GM21515 (cell line): ENCODE data around the gene SPSB2.
"Not testable (repeated sequence)": the region's sequence is repeated elsewhere in the genome, so short reads cannot be mapped to it uniquely, and the experiment has no call there.

Source experiments
- ATAC-seq: cut with Tn5 transposase; IDR thresholded peaks from one replicate; pipeline ENCODE4 v1.9.1; 2021; ENCODE audit not compliant: unreplicated experiment

Gene SPSB2, protein sequence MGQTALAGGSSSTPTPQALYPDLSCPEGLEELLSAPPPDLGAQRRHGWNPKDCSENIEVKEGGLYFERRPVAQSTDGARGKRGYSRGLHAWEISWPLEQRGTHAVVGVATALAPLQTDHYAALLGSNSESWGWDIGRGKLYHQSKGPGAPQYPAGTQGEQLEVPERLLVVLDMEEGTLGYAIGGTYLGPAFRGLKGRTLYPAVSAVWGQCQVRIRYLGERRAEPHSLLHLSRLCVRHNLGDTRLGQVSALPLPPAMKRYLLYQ

DNA sequence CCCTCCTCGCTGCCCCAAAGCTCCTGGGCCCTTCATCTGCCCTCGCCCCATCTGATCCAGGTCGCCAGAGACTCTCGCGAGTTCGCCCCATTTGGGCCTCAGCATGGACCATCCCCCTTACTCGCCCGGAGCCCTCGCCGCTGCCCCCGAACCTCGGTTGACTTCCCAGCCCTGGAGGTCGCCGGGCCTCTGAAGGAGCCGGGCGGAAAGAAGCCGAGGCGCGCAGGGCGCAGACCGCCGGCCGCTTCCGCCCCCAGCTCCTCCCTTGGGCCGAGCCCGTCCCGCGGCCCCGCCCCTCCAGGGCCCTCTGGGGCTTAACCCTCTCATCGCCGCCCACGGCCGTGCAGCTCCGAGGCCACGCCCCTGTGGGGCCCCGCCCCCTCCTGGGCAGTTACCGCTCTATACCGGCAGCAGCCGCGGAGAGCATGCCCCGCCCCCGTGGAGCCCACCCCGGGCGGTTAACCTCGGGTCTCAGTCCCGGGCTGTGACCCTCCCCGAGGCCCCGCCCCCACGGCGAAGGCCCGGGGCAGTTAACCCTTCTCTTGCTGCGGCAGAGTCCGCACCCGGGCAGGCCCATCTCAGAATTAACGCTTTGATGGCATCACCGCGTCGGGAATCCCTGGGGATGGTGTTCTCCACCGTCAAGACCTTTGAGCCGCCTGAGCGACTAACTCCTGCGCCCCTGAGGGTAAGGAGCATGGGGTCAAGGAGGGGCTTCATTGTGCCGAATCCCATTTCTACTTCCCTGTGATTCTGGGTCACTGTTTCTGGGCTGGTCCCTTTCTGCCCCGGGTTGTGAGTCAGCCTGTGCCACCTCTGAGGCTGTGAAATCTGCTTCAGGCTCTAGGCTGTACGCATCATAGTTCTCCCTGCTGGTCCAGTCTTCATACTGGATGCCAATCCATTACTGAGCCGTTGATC is at the start of gene SPSB2:
TSS of gene SPSB2 (minus strand) at position 210 of the 921 bp plus-strand sequence. CDS start 402 bp downstream, outside the sequence.
- ATAC-seq: peak; percentile 55

DNA sequence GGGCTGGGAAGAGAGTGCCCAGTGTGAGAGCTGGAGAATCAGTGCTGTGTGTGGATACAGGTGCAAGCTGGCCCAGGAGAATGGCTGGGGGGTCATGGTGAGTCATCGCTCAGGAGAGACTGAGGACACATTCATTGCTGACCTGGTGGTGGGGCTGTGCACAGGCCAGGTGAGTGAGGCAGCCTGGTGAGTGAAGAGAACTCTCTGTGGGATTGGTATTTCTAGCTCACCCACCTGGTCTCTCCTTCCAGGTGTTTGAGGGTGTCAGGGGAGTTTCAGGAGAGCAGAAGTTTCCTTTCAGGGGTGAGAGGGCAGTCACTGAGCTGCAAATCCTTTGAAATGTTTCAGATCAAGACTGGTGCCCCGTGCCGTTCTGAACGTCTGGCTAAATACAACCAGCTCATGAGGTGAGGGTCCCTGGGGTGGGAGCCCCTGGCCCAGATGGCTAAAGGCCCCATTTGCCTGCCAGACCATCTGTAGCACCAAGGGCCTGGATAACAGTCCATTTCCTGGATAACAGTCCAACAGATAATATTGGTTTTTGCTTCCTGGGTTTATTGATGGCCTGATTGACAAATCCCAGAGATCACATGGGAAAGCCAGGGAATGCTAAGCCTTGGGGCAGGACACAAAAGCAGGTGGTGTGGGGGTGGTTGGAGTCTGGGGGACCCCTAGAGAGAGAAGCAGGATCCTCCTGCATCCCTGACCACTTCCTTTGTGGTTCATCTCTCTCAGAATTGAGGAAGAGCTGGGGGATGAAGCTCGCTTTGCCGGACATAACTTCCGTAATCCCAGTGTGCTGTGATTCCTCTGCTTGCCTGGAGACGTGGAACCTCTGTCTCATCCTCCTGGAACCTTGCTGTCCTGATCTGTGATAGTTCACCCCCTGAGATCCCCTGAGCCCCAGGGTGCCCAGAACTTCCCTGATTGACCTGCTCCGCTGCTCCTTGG is 49.2 kb upstream of the SPSB2 start:
- no peak for ATAC-seq

DNA sequence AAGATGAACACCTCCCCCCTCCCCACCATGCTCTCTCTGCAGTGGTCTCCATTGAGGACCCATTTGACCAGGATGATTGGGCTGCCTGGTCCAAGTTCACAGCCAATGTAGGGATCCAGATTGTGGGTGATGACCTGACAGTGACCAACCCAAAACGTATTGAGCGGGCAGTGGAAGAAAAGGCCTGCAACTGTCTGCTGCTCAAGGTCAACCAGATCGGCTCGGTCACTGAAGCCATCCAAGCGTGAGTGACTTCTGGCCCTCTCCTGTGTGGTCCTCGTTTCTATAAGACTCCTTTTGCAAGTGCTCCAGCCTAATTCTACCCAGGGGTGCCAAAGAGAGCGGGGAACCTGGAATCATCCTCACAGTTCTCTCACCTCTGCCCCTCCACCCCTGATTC is 48.4 kb upstream of the SPSB2 start:
- ATAC-seq: no peak

DNA sequence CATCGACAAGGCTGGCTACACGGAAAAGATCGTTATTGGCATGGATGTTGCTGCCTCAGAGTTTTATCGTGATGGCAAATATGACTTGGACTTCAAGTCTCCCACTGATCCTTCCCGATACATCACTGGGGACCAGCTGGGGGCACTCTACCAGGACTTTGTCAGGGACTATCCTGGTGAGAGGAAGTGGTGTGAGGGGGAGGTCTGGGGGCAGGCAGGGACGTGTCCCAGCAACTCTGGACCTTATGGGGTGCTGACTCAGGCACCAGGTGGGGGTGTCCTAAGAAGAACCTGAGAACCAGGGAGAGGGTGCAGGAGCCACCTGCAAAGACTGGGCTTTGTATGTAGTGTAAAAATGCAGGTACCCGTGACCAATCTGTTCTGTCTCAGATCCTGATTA is 46.5 kb upstream of the SPSB2 start:
- no peak for ATAC-seq

- ATAC-seq: no peak
These were observed 44.6 kb upstream of the SPSB2 start for GRCh38 chr12:6917491-6918231.

DNA sequence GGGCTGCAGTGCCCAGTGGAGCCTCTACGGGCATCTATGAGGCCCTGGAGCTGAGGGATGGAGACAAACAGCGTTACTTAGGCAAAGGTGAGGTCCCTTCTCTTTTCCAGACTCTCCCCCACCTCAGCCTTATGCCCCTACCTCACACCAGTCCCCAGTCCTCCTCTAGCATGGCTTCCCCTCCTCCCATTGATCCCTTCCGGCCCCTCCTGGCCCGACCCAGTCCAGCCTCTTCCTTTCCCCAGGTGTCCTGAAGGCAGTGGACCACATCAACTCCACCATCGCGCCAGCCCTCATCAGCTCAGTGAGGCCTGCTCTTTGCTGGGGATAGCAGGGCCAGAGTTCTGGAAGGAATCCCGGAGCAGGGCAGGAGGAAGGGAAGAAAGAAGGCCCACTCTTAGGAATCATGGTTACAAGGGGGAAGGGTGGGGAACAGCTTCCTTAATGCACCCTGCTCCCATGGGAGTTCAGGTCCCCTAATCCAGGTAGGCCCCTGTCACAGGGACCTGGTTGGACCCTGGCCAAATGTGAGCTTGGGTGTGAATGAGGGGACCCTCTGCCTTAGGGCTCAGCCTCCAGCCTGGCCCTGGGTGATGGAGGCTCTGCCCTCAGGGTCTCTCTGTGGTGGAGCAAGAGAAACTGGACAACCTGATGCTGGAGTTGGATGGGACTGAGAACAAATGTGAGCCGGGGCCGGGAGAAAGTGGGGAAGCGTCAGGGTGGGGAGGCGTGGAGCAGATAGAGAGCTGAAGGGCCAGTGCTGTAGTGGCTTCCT is 43.5 kb upstream of the SPSB2 start:
- no peak for ATAC-seq

DNA sequence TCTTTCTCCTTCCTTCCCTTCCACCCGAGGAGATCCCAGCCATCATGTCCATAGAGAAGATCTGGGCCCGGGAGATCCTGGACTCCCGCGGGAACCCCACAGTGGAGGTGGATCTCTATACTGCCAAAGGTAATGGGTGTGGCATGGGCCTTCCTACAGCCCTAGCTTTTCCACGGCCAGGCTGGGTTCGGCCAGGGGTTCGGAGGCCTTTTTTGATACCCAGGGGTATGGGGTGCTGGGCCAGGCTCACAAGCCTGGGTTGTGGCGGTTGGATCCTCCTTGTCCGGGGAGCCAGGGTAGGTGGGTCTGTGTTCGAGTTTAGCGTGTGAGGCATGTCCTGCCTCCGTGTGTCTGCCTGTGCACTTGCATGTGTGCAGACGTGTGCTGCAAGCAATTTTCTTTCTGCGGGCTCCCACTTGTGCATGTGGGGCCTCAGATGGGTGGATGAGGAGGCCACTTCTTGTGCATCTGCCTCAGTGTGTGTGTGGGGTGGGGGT is 42.7 kb upstream of the SPSB2 start:
- ATAC-seq: no peak

DNA sequence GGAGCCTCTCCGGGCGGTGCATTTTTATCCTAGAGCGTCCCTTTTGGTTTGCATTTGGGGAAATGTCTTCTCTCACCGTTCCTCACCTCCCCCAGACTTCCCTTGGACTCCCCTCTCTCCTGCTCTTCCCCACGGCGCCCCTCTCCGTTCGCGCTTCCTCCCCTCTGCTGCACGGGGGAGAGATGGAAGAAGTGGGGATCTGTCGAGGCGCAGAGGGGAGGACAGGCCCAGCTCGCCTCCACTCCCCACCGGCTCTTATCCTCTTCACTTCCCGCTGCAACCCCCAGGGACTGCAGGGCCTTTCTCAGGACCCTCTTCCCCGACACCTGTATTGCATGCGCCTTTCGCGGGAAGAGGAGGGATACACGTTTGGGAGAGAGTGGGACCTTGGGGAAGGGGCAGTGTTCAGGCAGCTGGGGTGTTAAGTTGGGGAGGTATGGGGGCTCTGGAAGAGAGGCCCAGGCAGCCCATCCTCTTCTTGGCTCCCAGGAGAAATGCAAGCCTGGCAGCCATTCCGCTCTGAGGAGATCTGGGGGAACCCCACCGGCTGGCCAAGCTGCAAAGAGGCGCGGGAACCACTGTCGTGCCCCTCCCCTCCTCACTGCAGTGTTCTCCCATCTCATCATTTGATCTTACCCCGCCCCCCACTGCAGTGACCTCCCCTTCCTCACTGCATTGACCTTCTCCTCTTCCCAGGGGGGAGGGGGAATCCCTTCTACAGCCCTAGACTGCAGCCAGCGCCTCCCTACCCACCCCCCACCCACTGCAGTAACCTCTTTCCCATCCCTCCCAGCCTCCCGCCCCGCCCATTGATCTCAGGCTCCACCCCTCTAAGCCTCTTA is 42.1 kb upstream of the SPSB2 start:
- ATAC-seq: no peak

GRCh38 chr12:6914246-6914946 is 41.3 kb upstream of the SPSB2 start, which contains the start of gene ENO2:
TSS of gene ENO2 (plus strand) at chr12:6914580. CDS start at chr12:6915833, 1,253 bp downstream.
- peak; percentile 63 for ATAC-seq

GRCh38 chr12:6912164-6912935 is 39.2 kb upstream of the SPSB2 start:
- ATAC-seq: no peak

DNA sequence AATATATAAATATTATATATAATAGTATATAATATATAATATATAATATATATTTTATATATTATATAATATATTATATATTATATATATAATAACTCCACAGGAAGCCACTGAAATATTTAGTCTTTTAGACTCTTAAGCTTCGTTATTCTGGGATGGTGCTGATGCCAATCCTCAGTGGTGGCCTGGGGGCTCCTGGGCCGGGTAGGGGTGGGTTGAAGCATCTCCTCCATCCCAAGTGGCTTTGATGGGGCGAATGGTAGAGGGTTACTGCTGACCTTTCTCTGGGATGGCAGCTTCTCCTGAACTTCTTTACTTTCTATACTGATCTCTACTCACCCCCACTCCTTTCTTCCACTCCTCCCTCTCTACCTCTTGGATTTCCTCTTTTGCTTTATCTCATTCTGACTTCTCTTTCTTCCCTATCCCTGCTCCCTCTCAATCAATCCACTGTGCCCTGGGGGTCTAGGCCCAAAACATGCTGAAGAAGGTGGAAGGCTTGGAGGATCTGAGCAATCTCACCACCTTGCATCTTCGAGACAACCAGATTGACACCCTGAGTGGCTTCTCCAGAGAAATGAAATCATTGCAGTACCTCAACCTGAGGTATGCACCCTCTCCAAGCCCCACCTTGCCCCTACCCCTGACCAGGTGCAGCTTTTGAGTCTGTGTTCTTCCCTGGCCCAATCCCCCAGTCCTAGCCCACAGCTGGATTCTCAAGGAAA is 36.5 kb upstream of the SPSB2 start:
- no peak for ATAC-seq

- ATAC-seq: not testable (repeated sequence)
These were observed 35.0 kb upstream of the SPSB2 start for GRCh38 chr12:6908141-6908540.

GRCh38 chr12:6905414-6906040 is 32.4 kb upstream of the SPSB2 start:
- ATAC-seq: no peak

DNA sequence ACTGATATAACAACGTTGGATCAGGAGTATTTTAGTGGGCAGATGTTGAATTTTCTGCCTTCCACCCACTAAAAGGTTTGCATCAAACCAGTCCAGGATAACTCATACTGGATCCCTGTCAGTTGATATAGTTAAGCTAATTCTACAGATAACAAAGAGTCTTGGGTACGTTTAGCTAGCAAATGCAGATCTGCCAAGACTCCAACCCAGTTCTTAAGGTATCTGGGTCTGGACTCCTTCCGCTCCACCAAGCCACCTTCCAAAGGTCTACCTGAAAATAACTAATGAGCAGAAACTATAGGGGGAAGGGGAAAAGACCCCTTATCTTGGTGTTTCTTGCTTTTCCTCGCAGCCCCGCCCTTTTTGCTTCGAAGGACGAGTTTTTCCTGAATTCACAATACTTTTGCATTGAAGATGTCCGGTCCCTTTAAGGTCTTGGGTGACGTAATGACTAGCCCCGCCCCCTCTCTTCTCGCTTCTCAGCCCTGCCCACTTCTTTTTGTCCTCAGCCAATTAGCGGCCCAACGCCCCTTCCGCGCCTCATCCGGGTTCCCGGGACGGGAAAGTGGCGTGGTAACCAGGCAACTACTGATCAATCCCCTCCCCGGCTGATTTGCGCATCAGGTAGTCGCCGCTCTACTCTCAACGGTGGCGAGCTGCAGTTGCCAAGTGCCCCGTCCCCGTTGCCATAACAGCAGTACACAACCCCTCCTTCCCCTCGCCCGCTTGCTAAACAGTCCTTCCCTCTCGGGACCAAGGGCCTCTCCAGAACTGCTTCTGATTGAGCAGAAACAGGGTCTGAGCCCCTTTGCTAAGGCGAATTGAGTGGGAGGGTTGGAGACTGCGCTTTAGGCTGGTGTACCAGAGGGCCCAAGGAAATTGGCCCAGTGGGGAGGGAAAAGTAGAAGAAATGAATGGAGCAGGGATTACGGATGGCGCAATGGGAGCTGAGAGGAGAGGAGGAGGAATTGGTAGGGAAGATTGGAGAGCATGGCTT is 31.5 kb upstream of the SPSB2 start, which contains the start of gene LRRC23:
TSS of gene LRRC23 (plus strand) at position 543 of the 997 bp plus-strand sequence. CDS start 812 bp downstream, outside the sequence.
- peak; percentile 92 for ATAC-seq

- ATAC-seq: no peak
These were observed 30.6 kb upstream of the SPSB2 start for GRCh38 chr12:6903722-6904121.
